CD14-positive monocyte (primary cell): ENCODE results near the gene SFTPD. TPM values are rescaled to one million over a fixed set of nuclear protein-coding genes. Genes with fewer than 3 reads are reported as not detected.

Experiments
- DNase-seq, 3 donors: peaks; one replicate each; pipeline ENCODE4 v3.0.0-alpha.2; 2011 to 2022
- H2AFZ ChIP-seq: 2 replicates; pipeline ENCODE4 v1.6.0; 2012; ENCODE audit warnings: mild to moderate bottlenecking, low read depth, low read length, inconsistent platforms; ENCODE audit not compliant: insufficient read depth, poor library complexity, severe bottlenecking
- H3K27ac ChIP-seq, 2 donors: 1 replicate in 1 of 2; 2 replicates in 1 of 2; pipeline ENCODE4 v1.5.1; 2012 to 2013; ENCODE audit warnings: low read length in 2 of 2, control low read depth in 1 of 2, inconsistent platforms in 1 of 2, low read depth in 1 of 2, mild to moderate bottlenecking in 1 of 2
- H3K27me3 ChIP-seq, 2 donors: one replicate each; pipeline versions ENCODE4 v1.6.0 to v1.6.1; 2011 to 2013; ENCODE audit warnings: low read length in 2 of 2; ENCODE audit not compliant: control insufficient read depth in 2 of 2, insufficient read depth in 2 of 2
- H3K36me3 ChIP-seq, 2 donors: replicated peaks in 1 of 2; 1 replicate in 1 of 2; 2 replicates in 1 of 2; pipeline versions ENCODE4 v1.5.1 to v1.6.1; 2012 to 2013; ENCODE audit warnings: low read length in 2 of 2, control low read depth in 1 of 2, inconsistent platforms in 1 of 2, mild to moderate bottlenecking in 1 of 2; ENCODE audit not compliant: insufficient read depth in 2 of 2, control insufficient read depth in 1 of 2
- H3K4me1 ChIP-seq, 2 donors: 1 replicate in 1 of 2; 2 replicates in 1 of 2; pipeline versions ENCODE4 v1.5.1 to v1.6.1; 2012 to 2013; ENCODE audit warnings: low read length in 2 of 2, control low read depth in 1 of 2, inconsistent platforms in 1 of 2, mild to moderate bottlenecking in 1 of 2, moderate library complexity in 1 of 2; ENCODE audit not compliant: insufficient read depth in 2 of 2, control insufficient read depth in 1 of 2
- H3K4me2 ChIP-seq: replicated peaks from 2 replicates; pipeline ENCODE3; 2012; ENCODE audit warnings: low read length, moderate library complexity, mild to moderate bottlenecking; ENCODE audit not compliant: poor library complexity, severe bottlenecking; ENCODE audit errors: extremely low read depth
- H3K4me3 ChIP-seq, 3 experiments: fragments of 200-600 bp in 1 of 3; sonication (generic) in 1 of 3; replicated peaks in 1 of 3; 1 replicate in 2 of 3; 2 replicates in 1 of 3; pipeline ENCODE4 v1.5.1; 2011 to 2013; ENCODE audit warnings: low read length in 3 of 3, mild to moderate bottlenecking in 3 of 3, control low read depth in 2 of 3, low read depth in 2 of 3, inconsistent platforms in 1 of 3, moderate library complexity in 1 of 3
- H3K79me2 ChIP-seq: 2 replicates; pipeline ENCODE4 v1.6.0; 2012; ENCODE audit warnings: mild to moderate bottlenecking, control low read depth, inconsistent platforms, low read length, moderate library complexity; ENCODE audit not compliant: insufficient read depth
- H3K9ac ChIP-seq: 2 replicates; pipeline ENCODE4 v1.6.0; 2017; ENCODE audit warnings: low read length, mild to moderate bottlenecking; ENCODE audit not compliant: insufficient read depth, poor library complexity, severe bottlenecking
- H3K9me3 ChIP-seq, 2 donors: replicated peaks in 1 of 2; 1 replicate in 1 of 2; 2 replicates in 1 of 2; pipeline versions ENCODE4 v1.5.1 to v1.6.1; 2012 to 2013; ENCODE audit warnings: low read length in 2 of 2, control low read depth in 1 of 2; ENCODE audit not compliant: control insufficient read depth in 1 of 2, insufficient read depth in 1 of 2
- H4K20me1 ChIP-seq: 2 replicates; pipeline ENCODE4 v1.6.0; 2012; ENCODE audit warnings: mild to moderate bottlenecking, low read length, control low read depth, moderate library complexity; ENCODE audit not compliant: insufficient read depth
- H3K27ac Mint-ChIP-seq, 7 donors: one replicate each; pipeline ENCODE4 v1.8.0; 2020; ENCODE audit warnings: mild to moderate bottlenecking in 7 of 7, mixed read lengths in 7 of 7, moderate library complexity in 6 of 7, inconsistent platforms in 2 of 7
- H3K27me3 Mint-ChIP-seq, 3 donors: one replicate each; pipeline ENCODE4 v1.8.0; 2021 to 2022; ENCODE audit warnings: low read depth in 3 of 3, mild to moderate bottlenecking in 3 of 3, mixed read lengths in 3 of 3, moderate library complexity in 3 of 3, inconsistent platforms in 1 of 3
- H3K36me3 Mint-ChIP-seq, 2 donors: one replicate each; pipeline ENCODE4 v1.8.0; 2020; ENCODE audit warnings: mixed read lengths in 2 of 2, inconsistent platforms in 1 of 2, mild to moderate bottlenecking in 1 of 2
- H3K4me1 Mint-ChIP-seq: one replicate; pipeline ENCODE4 v1.8.0; 2020; ENCODE audit warnings: mild to moderate bottlenecking, mixed read lengths
- H3K4me3 Mint-ChIP-seq, 2 donors: one replicate each; pipeline ENCODE4 v1.8.0; 2020; ENCODE audit warnings: mild to moderate bottlenecking in 2 of 2, mixed read lengths in 2 of 2, moderate library complexity in 1 of 2
- H3K9me3 Mint-ChIP-seq, 7 donors: one replicate each; pipeline ENCODE4 v1.8.0; 2020 to 2022; ENCODE audit warnings: mixed read lengths in 7 of 7, mild to moderate bottlenecking in 6 of 7, moderate library complexity in 6 of 7, inconsistent platforms in 2 of 7
- WGBS: methylation state at CpG from one replicate; pipeline ENCODE4 v1.1.5; 2013; ENCODE audit warnings: missing lambda C conversion rate; ENCODE audit not compliant: insufficient coverage; 5-methylcytosine and 5-hydroxymethylcytosine counted together
- intact Hi-C, 2 donors: fragments of 100-400 bp; cut with micrococcal nuclease; formaldehyde crosslinking; loops; one replicate each; pipeline versions ENCODE4 v1.15.0 to v1.15.1; 2023
- polyA plus RNA-seq, 3 donors: library from polyadenylated mRNA; depleted of rRNA in 1 of 3; unstranded in 2 of 3; stranded (reverse) in 1 of 3; fragments of 300-500 nt in 2 of 3; fragments of >200 nt in 1 of 3; fragmentation: Illumina TruSeq in 2 of 3; gene quantifications; 1 replicate in 2 of 3; 2 replicates in 1 of 3; pipeline ENCODE4 v1.2.3, GENCODE V29; 2012 to 2021
- TF ChIP-seq, protein P1 (sequence below): fragments of 200-600 bp; IDR thresholded peaks from one replicate; pipeline ENCODE4 v1.8.0; 2022; ENCODE audit warnings: antibody characterized with exemption, mild to moderate bottlenecking

The SFTPD gene
- polyA plus RNA-seq, 3 donors: 0.84 to 1.4 (median 1.2) TPM

GRCh38 chr10:79941146-79941545 is 7.8 kb downstream of the SFTPD start:
- Mint-ChIP-seq H3K27ac (peak overlapping the region in 1 of 7 donors; percentile 13), H3K4me3 (no peak overlapping the region)
- intact Hi-C loops: no loop called here

DNA sequence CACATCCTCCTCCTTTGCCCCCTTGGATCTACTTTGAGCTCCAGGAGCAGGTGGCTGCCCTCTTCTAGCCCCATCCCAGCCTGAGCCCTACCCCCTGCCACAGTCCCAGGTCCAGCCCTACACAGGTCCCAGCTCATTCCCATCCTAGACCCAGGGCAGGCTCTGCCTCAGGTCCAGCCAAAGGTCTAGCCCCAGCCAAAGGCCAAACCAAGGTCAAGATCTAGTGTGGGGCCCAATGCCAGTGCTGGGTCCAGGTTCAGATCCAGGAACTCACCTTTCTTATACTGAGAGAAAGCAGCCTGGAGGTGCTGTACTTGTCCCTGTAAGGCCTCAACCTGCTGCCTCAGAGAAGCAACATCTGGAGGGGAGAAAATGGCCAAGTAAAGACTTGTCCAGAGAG is 8.5 kb downstream of the SFTPD start:
- Mint-ChIP-seq H3K4me1 (peaks cover 60% of the 10 kb centered on the region), H3K4me3 (no peak overlapping the region), H3K27me3 (peaks cover 0 to 2% (median 1%) of the 10 kb centered on the region in 3 donors), H3K9me3 (peaks cover 0 to 4% (median 0%) of the 10 kb centered on the region in 7 donors), H3K36me3 (peaks cover 0 to 5% of the 10 kb centered on the region in 2 donors), H3K27ac (peak overlapping the region in 4 of 7 donors; percentile 56 to 98 (median 77))
- no peak overlapping the region for H3K9ac ChIP-seq
- H3K36me3 ChIP-seq: no peaks in the 10 kb centered on the region
- peaks cover 57 to 65% of the 10 kb centered on the region in 2 donors for H3K4me1 ChIP-seq
- H3K27ac ChIP-seq: peak overlapping the region; percentile 65 to 85
- no peaks in the 10 kb centered on the region for H3K9me3 ChIP-seq
- TF ChIP-seq, protein P1, sequence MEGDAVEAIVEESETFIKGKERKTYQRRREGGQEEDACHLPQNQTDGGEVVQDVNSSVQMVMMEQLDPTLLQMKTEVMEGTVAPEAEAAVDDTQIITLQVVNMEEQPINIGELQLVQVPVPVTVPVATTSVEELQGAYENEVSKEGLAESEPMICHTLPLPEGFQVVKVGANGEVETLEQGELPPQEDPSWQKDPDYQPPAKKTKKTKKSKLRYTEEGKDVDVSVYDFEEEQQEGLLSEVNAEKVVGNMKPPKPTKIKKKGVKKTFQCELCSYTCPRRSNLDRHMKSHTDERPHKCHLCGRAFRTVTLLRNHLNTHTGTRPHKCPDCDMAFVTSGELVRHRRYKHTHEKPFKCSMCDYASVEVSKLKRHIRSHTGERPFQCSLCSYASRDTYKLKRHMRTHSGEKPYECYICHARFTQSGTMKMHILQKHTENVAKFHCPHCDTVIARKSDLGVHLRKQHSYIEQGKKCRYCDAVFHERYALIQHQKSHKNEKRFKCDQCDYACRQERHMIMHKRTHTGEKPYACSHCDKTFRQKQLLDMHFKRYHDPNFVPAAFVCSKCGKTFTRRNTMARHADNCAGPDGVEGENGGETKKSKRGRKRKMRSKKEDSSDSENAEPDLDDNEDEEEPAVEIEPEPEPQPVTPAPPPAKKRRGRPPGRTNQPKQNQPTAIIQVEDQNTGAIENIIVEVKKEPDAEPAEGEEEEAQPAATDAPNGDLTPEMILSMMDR: no peak
- H3K79me2 ChIP-seq: no peaks in the 10 kb centered on the region
- intact Hi-C loops: no loop called here
- H2AFZ ChIP-seq: no peak overlapping the region
- no peak overlapping the region for H3K4me2 ChIP-seq
- H4K20me1 ChIP-seq: no peaks in the 10 kb centered on the region
- H3K4me3 ChIP-seq: no peak overlapping the region
- H3K27me3 ChIP-seq: no peaks in the 10 kb centered on the region
- no peak for DNase-seq

More at GRCh38 chr10:79941146-79941545, 7.8 kb downstream of the SFTPD start:
- peaks cover 0 to 3% (median 1%) of the 10 kb centered on the region in 3 donors for H3K27me3 Mint-ChIP-seq
- Histone ChIP-seq H3K36me3 (no peaks in the 10 kb centered on the region), H3K4me3 (no peak overlapping the region), H2AFZ (no peak overlapping the region), H3K9ac (no peak overlapping the region), H3K4me1 (peaks cover 54 to 57% of the 10 kb centered on the region in 2 donors), H3K27ac (no peak overlapping the region), H3K27me3 (no peaks in the 10 kb centered on the region), H3K9me3 (no peaks in the 10 kb centered on the region), H3K4me2 (no peak overlapping the region), H4K20me1 (no peaks in the 10 kb centered on the region), H3K79me2 (no peaks in the 10 kb centered on the region)
- H3K36me3 Mint-ChIP-seq: peaks cover 0 to 4% of the 10 kb centered on the region in 2 donors
- TF ChIP-seq, protein P1: no peak
- DNase-seq: no peak
- peaks cover 57% of the 10 kb centered on the region for H3K4me1 Mint-ChIP-seq
- peaks cover 0 to 1% (median 0%) of the 10 kb centered on the region in 7 donors for H3K9me3 Mint-ChIP-seq
- no CpG with 5 or more reads among the region's 4 CpGs for WGBS
